Middle frontal gyrus (tissue), 1 donor: ENCODE results near the gene MAP2K4.
"Not testable (repeated sequence)": the region's sequence is repeated elsewhere in the genome, so short reads cannot be mapped to it uniquely, and the experiment has no call there.

ENCODE experiments used
- DNase-seq: peaks from one replicate; pipeline ENCODE4 v3.0.0-alpha.2; 2015; ENCODE audit warnings: low spot score; ENCODE audit errors: extremely low spot score

The MAP2K4 gene

GRCh38 chr17:12137859-12138258 is 117.2 kb downstream of the MAP2K4 start:
- DNase-seq, result no peak

GRCh38 chr17:12140685-12141084 is 120.0 kb downstream of the MAP2K4 start:
- no peak for DNase-seq

- not testable (repeated sequence) for DNase-seq
Measured at GRCh38 chr17:12162187-12162586, 141.5 kb downstream of the MAP2K4 start.

- no peak for DNase-seq
Measured at GRCh38 chr17:12164085-12164484, 143.4 kb downstream of the MAP2K4 start.

GRCh38 chr17:12178644-12179330 is 158.1 kb downstream of the MAP2K4 start:
- no peak for DNase-seq

- DNase-seq, result no peak
Measured at GRCh38 chr17:12180644-12181261, 160.1 kb downstream of the MAP2K4 start.

GRCh38 chr17:12187658-12188057 is 167.0 kb downstream of the MAP2K4 start:
- DNase-seq, result no peak

- no peak for DNase-seq
Measured at GRCh38 chr17:12193144-12193735, 172.6 kb downstream of the MAP2K4 start.
